Lower lobe of right lung (tissue), 2 donors: ENCODE data around the gene SLC25A44. TPM values are rescaled to one million over a fixed set of nuclear protein-coding genes. Genes with fewer than 3 reads are reported as not detected.

Experiments
- ATAC-seq, 2 donors: fragments of 200-7000 bp; cut with Tn5 transposase; one replicate each; pipeline ENCODE4 v1.9.1; 2020 to 2022; ENCODE audit warnings: mild to moderate bottlenecking in 2 of 2, moderate library complexity in 2 of 2
- DNase-seq: peaks from one replicate; pipeline ENCODE4 v3.0.0-alpha.2; 2020
- H3K27ac ChIP-seq: fragments of 200-600 bp; one replicate; pipeline ENCODE4 v1.8.0; 2022
- H3K27me3 ChIP-seq: fragments of 200-600 bp; one replicate; pipeline ENCODE4 v1.8.0; 2022; ENCODE audit warnings: low read depth
- H3K36me3 ChIP-seq: fragments of 200-600 bp; one replicate; pipeline ENCODE4 v1.8.0; 2022; ENCODE audit warnings: mild to moderate bottlenecking
- H3K4me1 ChIP-seq: fragments of 200-600 bp; one replicate; pipeline ENCODE4 v1.8.0; 2022
- H3K4me3 ChIP-seq: fragments of 200-600 bp; one replicate; pipeline ENCODE4 v1.8.0; 2022; ENCODE audit warnings: mild to moderate bottlenecking
- H3K9me3 ChIP-seq: fragments of 200-600 bp; one replicate; pipeline ENCODE4 v1.8.0; 2022
- CTCF ChIP-seq: fragments of 200-600 bp; IDR thresholded peaks from one replicate; pipeline ENCODE4 v1.8.0; 2022; ENCODE audit warnings: antibody characterized with exemption, mild to moderate bottlenecking
- intact Hi-C: fragments of 100-400 bp; cut with DNase I; formaldehyde crosslinking; loops from one replicate; pipeline ENCODE4 v1.11.0; 2022
- total RNA-seq: library from RNA; stranded (reverse); fragmentation: NEBNext Ultra II Directional; extraction: Animal tissue kit (Norgen Biotek cat#: 25700); gene quantifications from one replicate; pipeline ENCODE4 v1.2.1, GENCODE V29; 2021
- donor health status: DM: no; HTN: yes; CAD: no; lungs with severe emphysema.

The SLC25A44 gene
- total RNA-seq, 1 donor from 2014 or later, result 17.7 TPM

- H3K4me3 ChIP-seq, result no peak overlapping the region
- DNase-seq, result no peak
- no peak for TF ChIP-seq CTCF
- H3K9me3 ChIP-seq, result no peaks in the 10 kb centered on the region
- peaks cover 9% of the 10 kb centered on the region for H3K4me1 ChIP-seq
- intact Hi-C loops, result loop anchor here (5.0 kb wide), 1 partner anchor 83 kb away; no protein-coding TSS in a partner anchor
- H3K36me3 ChIP-seq, result peaks cover 75% of the 10 kb centered on the region
- H3K27me3 ChIP-seq, result no peaks in the 10 kb centered on the region
- no peak for ATAC-seq
- no peak overlapping the region for H3K27ac ChIP-seq
These were observed 36.0 kb downstream of the SLC25A44 start for GRCh38 chr1:156229809-156230472.

- Histone ChIP-seq H3K4me3 (no peak overlapping the region), H3K27me3 (no peaks in the 10 kb centered on the region), H3K27ac (no peak overlapping the region), H3K4me1 (peaks cover 4% of the 10 kb centered on the region), H3K36me3 (peaks cover 76% of the 10 kb centered on the region), H3K9me3 (no peaks in the 10 kb centered on the region)
- intact Hi-C loops, result no loop called here
- DNase-seq, result no peak
- no peak for ATAC-seq
- TF ChIP-seq CTCF, result no peak
These were observed 36.6 kb downstream of the SLC25A44 start for GRCh38 chr1:156230473-156230837.

GRCh38 chr1:156232201-156232894, 38.4 kb downstream of the SLC25A44 start:
- H3K27ac ChIP-seq, result no peak overlapping the region
- ATAC-seq, result no peak
- intact Hi-C loops, result no loop called here
- peaks cover 77% of the 10 kb centered on the region for H3K36me3 ChIP-seq
- H3K4me3 ChIP-seq, result no peak overlapping the region
- TF ChIP-seq CTCF, result no peak
- H3K27me3 ChIP-seq, result no peaks in the 10 kb centered on the region
- no peaks in the 10 kb centered on the region for H3K9me3 ChIP-seq
- DNase-seq, result no peak
- H3K4me1 ChIP-seq, result no peaks in the 10 kb centered on the region

GRCh38 chr1:156233426-156234127, 39.7 kb downstream of the SLC25A44 start:
- H3K27ac ChIP-seq, result no peak overlapping the region
- H3K9me3 ChIP-seq, result no peaks in the 10 kb centered on the region
- no peak for TF ChIP-seq CTCF
- intact Hi-C loops, result no loop called here
- no peaks in the 10 kb centered on the region for H3K4me1 ChIP-seq
- ATAC-seq, result no peak
- H3K36me3 ChIP-seq, result peaks cover 78% of the 10 kb centered on the region
- DNase-seq, result no peak
- no peak overlapping the region for H3K4me3 ChIP-seq
- H3K27me3 ChIP-seq, result no peaks in the 10 kb centered on the region

- H3K27me3 ChIP-seq, result no peaks in the 10 kb centered on the region
- ATAC-seq (no peak), DNase-seq (no peak)
- H3K27ac ChIP-seq, result no peak overlapping the region
- no peaks in the 10 kb centered on the region for H3K4me1 ChIP-seq
- no peak for TF ChIP-seq CTCF
- intact Hi-C loops, result no loop called here
- H3K4me3 ChIP-seq, result no peak overlapping the region
- H3K36me3 ChIP-seq, result peaks cover 84% of the 10 kb centered on the region
- H3K9me3 ChIP-seq, result no peaks in the 10 kb centered on the region
These were observed 42.3 kb downstream of the SLC25A44 start for GRCh38 chr1:156236164-156236563.
